Loucy (cell line): ENCODE measurements around the gene OR4E2.

Experiments
- H2AFZ ChIP-seq: fragments of 200-600 bp; sonication (generic); 2 replicates; pipeline ENCODE4 v1.6.0; 2016; ENCODE audit warnings: antibody characterized with exemption, mild to moderate bottlenecking, low read length, moderate library complexity
- H3F3A ChIP-seq: fragments of 200-600 bp; 2 replicates; pipeline ENCODE4 v1.6.0; 2016; ENCODE audit warnings: antibody characterized with exemption, low read depth, mild to moderate bottlenecking
- H3K27me3 ChIP-seq: fragments of 200-600 bp; sonication (generic); 2 replicates; pipeline ENCODE4 v1.6.1; 2014; ENCODE audit warnings: low read length, mild to moderate bottlenecking; ENCODE audit not compliant: insufficient read depth, poor library complexity, severe bottlenecking
- H3K36me3 ChIP-seq: fragments of 200-600 bp; sonication (generic); 2 replicates; pipeline ENCODE4 v1.6.1; 2016; ENCODE audit warnings: low read length; ENCODE audit not compliant: insufficient read depth
- H3K4me1 ChIP-seq: fragments of 200-600 bp; sonication (generic); 2 replicates; pipeline ENCODE4 v1.5.1; 2014; ENCODE audit warnings: low read length, mild to moderate bottlenecking; ENCODE audit not compliant: insufficient read depth, poor library complexity, severe bottlenecking
- H3K4me2 ChIP-seq: fragments of 200-600 bp; sonication (generic); 2 replicates; pipeline ENCODE4 v1.6.0; 2014; ENCODE audit warnings: antibody characterized with exemption, low read length, low read depth, mild to moderate bottlenecking; ENCODE audit not compliant: poor library complexity, severe bottlenecking
- H3K4me3 ChIP-seq: fragments of 200-600 bp; sonication (generic); 2 replicates; pipeline ENCODE4 v1.5.1; 2014; ENCODE audit warnings: low read length, mild to moderate bottlenecking, mixed read lengths; ENCODE audit not compliant: poor library complexity, severe bottlenecking
- H3K79me2 ChIP-seq: fragments of 200-600 bp; sonication (generic); 2 replicates; pipeline ENCODE4 v1.6.1; 2014; ENCODE audit warnings: low read length; ENCODE audit not compliant: insufficient read depth
- H3K9ac ChIP-seq: fragments of 200-600 bp; sonication (generic); 2 replicates; pipeline ENCODE4 v1.6.0; 2014; ENCODE audit warnings: mild to moderate bottlenecking, low read depth, low read length, moderate library complexity; ENCODE audit not compliant: poor library complexity, severe bottlenecking
- H3K9me2 ChIP-seq: fragments of 200-600 bp; sonication (generic); replicated peaks from 2 replicates; pipeline ENCODE4 v1.6.1; 2016; ENCODE audit warnings: low read depth, low read length, mixed read lengths
- H3K9me3 ChIP-seq: fragments of 200-600 bp; sonication (generic); 2 replicates; pipeline ENCODE4 v1.6.1; 2014; ENCODE audit warnings: mild to moderate bottlenecking, antibody characterized with exemption, low read length, low read depth; ENCODE audit not compliant: insufficient read depth
- H4K20me1 ChIP-seq: fragments of 200-600 bp; sonication (generic); 2 replicates; pipeline ENCODE4 v1.6.0; 2014; ENCODE audit warnings: antibody characterized with exemption, low read length, mild to moderate bottlenecking; ENCODE audit not compliant: insufficient read depth, poor library complexity, severe bottlenecking
- EZH2phosphoT487 ChIP-seq: fragments of 200-600 bp; IDR thresholded peaks from 2 replicates; pipeline ENCODE4 v1.6.1; 2018; ENCODE audit warnings: antibody characterized with exemption, mild to moderate bottlenecking, moderate library complexity, borderline replicate concordance
- TF ChIP-seq, protein P1 (sequence below): fragments of 200-600 bp; sonication (generic); conservative IDR thresholded peaks from 2 replicates; pipeline ENCODE4 v1.5.1; 2014; ENCODE audit warnings: mild to moderate bottlenecking, antibody characterized with exemption, low read length

OR4E2 gene

DNA sequence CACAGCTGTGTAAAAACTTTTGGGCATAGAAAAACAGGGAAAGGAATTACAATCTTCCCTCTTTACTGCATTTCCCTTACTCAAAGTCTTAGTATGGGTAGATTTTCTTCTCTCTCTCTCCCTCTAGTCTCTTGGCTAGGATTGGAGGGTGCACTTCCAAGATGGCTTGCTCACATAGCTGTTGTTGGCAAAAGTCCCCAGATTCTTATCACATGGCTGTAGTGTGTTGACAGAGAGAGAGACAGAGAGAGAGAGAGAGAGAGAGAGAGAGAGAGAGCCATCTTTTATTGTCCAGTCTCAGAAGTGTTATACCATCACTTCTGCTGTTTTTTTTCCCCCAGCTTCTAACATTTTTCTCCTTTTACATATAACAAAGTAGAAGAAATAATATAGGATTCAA, 6.3 kb upstream of the OR4E2 start:
- no peaks in the 10 kb centered on the region for H3K79me2 ChIP-seq
- no peak overlapping the region for H3K9ac ChIP-seq
- H3K4me2 ChIP-seq, result no peak overlapping the region
- no peak overlapping the region for H2AFZ ChIP-seq
- no peaks in the 10 kb centered on the region for H3K9me3 ChIP-seq
- no peaks in the 10 kb centered on the region for H3K36me3 ChIP-seq
- no peak overlapping the region for H3K4me3 ChIP-seq
- H3K9me2 ChIP-seq, result 0 out of 2 replicates have a peak, but pooled peaks cover 3% of the 10 kb centered on the region
- no peaks in the 10 kb centered on the region for H3K27me3 ChIP-seq
- no peaks in the 10 kb centered on the region for H3K4me1 ChIP-seq
- TF ChIP-seq EZH2phosphoT487, result no peak
- TF ChIP-seq, protein P1, sequence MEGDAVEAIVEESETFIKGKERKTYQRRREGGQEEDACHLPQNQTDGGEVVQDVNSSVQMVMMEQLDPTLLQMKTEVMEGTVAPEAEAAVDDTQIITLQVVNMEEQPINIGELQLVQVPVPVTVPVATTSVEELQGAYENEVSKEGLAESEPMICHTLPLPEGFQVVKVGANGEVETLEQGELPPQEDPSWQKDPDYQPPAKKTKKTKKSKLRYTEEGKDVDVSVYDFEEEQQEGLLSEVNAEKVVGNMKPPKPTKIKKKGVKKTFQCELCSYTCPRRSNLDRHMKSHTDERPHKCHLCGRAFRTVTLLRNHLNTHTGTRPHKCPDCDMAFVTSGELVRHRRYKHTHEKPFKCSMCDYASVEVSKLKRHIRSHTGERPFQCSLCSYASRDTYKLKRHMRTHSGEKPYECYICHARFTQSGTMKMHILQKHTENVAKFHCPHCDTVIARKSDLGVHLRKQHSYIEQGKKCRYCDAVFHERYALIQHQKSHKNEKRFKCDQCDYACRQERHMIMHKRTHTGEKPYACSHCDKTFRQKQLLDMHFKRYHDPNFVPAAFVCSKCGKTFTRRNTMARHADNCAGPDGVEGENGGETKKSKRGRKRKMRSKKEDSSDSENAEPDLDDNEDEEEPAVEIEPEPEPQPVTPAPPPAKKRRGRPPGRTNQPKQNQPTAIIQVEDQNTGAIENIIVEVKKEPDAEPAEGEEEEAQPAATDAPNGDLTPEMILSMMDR, result no peak
- no peaks in the 10 kb centered on the region for H4K20me1 ChIP-seq
- no peaks in the 10 kb centered on the region for H3F3A ChIP-seq

DNA sequence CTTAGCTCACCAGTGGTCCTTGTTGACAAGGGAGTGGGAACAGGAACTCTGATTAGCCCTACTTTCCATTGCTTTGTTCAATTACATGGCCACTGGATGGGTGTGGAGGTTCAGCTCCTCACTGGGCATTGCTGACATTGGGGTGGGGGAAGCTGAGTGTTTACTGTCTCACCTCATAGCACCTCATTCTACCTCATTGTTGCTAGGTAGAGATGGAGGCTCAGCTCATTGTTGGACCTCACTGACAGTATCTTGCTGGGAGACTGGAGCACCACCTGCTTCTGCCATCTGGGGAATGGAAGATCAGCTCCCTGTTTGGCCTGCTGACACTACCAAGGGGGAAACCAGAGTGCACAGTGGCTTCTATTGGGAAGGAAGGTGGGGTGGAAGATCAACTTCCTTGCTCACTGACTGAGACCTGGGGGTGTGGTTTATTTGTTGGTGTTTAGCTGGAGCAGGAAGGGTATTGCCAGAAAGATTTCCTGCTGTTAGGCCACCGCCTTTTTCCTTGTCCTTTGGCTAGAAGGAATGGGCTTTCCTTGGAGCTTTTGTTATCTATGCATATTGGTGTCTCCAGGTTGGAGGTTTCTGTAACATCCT, 1.3 kb upstream of the OR4E2 start:
- Histone ChIP-seq H2AFZ (peak overlapping the region; percentile 61; the same call in 1 of the 2 replicates), H3K4me2 (no peak overlapping the region), H3F3A (no peaks in the 10 kb centered on the region), H3K9ac (no peak overlapping the region), H3K79me2 (no peaks in the 10 kb centered on the region), H4K20me1 (no peaks in the 10 kb centered on the region), H3K9me3 (no peaks in the 10 kb centered on the region), H3K36me3 (no peaks in the 10 kb centered on the region), H3K4me3 (no peak overlapping the region), H3K4me1 (no peaks in the 10 kb centered on the region), H3K9me2 (0 out of 2 replicates have a peak, but pooled peaks cover 3% of the 10 kb centered on the region), H3K27me3 (no peaks in the 10 kb centered on the region)
- TF ChIP-seq, protein P1, result no peak
- TF ChIP-seq EZH2phosphoT487, result no peak

DNA sequence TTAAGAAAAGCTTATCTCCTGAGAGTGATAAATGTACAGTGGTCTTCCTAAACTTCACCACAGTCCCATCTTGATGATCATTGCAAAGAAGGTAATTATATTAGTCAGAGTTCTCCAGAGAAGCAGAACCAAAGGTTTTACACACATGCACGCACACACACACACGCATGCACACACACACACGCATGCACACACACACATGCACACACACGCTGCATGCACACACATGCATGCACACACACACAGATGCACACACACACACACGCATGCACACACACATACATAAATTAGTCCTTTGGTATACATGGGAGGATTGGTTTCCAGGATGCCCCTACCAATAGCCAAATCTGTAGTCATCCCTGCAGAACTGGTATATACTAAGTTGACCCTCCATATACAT, 580 bp downstream of the OR4E2 start:
- Histone ChIP-seq H3K9ac (no peak overlapping the region), H3K9me2 (0 out of 2 replicates have a peak, but pooled peaks cover 3% of the 10 kb centered on the region), H3K4me2 (no peak overlapping the region), H3K4me1 (no peaks in the 10 kb centered on the region), H3K4me3 (no peak overlapping the region), H3K36me3 (no peaks in the 10 kb centered on the region), H3F3A (no peaks in the 10 kb centered on the region), H3K27me3 (no peaks in the 10 kb centered on the region), H3K9me3 (no peaks in the 10 kb centered on the region), H4K20me1 (no peaks in the 10 kb centered on the region), H2AFZ (no peak overlapping the region), H3K79me2 (no peaks in the 10 kb centered on the region)
- TF ChIP-seq, protein P1, result no peak
- TF ChIP-seq EZH2phosphoT487, result no peak
